ENCODE data around the gene INTS3. TPM values are rescaled to one million over a fixed set of nuclear protein-coding genes. Genes with fewer than 3 reads are reported as not detected.
A peak's percentile ranks its signal among the peaks of the same experiment; 100 is the strongest.

The INTS3 gene
- total RNA-seq, 1 donor from 2014 or later, result 45.1 TPM

- Mint-ChIP-seq H3K4me3 (peak overlapping the region; percentile 82), H3K9me3 (no peaks in the 10 kb centered on the region), H3K27ac (no peak overlapping the region), H3K36me3 (peaks cover 14% of the 10 kb centered on the region), H3K4me1 (peaks cover 12% of the 10 kb centered on the region), H3K27me3 (ENCODE audit: insufficient read depth, low read depth) (peaks cover 23% of the 10 kb centered on the region)
- no peaks in the 10 kb centered on the region for H3K9me3 ChIP-seq (ENCODE audit: low read depth)
- H3F3A ChIP-seq (ENCODE audit: low read depth), result peaks cover 24% of the 10 kb centered on the region
- no peaks in the 10 kb centered on the region for H3K79me2 ChIP-seq (ENCODE audit: low read depth)
- H3K27ac ChIP-seq, result no peak overlapping the region
- H4K20me1 ChIP-seq (ENCODE audit: low read depth), result peaks cover 7% of the 10 kb centered on the region
- peaks cover 6% of the 10 kb centered on the region for H3K27me3 ChIP-seq
- H3K36me3 ChIP-seq, result no peaks in the 10 kb centered on the region
- peak overlapping the region; percentile 78 for H2AFZ ChIP-seq (replicated peaks)
- H3K4me3 ChIP-seq, result peak overlapping the region; percentile 83
- no peak for DNase-seq (ENCODE audit: low spot score)
- peaks cover 10% of the 10 kb centered on the region for H3K4me1 ChIP-seq
- H3K9ac ChIP-seq, result no peak overlapping the region
- TF ChIP-seq CTCF (IDR thresholded peaks at IDR 0.05), result no peak
- no peak for TF ChIP-seq EZH2phosphoT487 (IDR thresholded peaks at IDR 0.05)
- no peak for TF ChIP-seq EZH2 (IDR thresholded peaks at IDR 0.05)
- H3K4me2 ChIP-seq, result peak overlapping the region; percentile 96
Measured at GRCh38 chr1:153776352-153776751, 48.5 kb downstream of the INTS3 start.

GRCh38 chr1:153776845-153777370 is 49.1 kb downstream of the INTS3 start:
- peak overlapping the region; percentile 78 for H3K27ac Mint-ChIP-seq

GRCh38 chr1:153777648-153778047 is 49.8 kb downstream of the INTS3 start:
- no peak overlapping the region for H3K27ac Mint-ChIP-seq
- Histone ChIP-seq H3F3A (ENCODE audit: low read depth) (peaks cover 31% of the 10 kb centered on the region), H3K4me2 (no peak overlapping the region), H3K9me3 (ENCODE audit: low read depth) (no peaks in the 10 kb centered on the region), H3K27me3 (peaks cover 6% of the 10 kb centered on the region), H3K4me1 (peaks cover 10% of the 10 kb centered on the region), H3K79me2 (ENCODE audit: low read depth) (no peaks in the 10 kb centered on the region), H3K36me3 (no peaks in the 10 kb centered on the region), H2AFZ (replicated peaks) (no peak overlapping the region), H4K20me1 (ENCODE audit: low read depth) (peaks cover under 1% of the 10 kb centered on the region), H3K4me3 (no peak overlapping the region), H3K9ac (no peak overlapping the region), H3K27ac (no peak overlapping the region)
- H3K27me3 Mint-ChIP-seq (ENCODE audit: insufficient read depth, low read depth), result peaks cover 26% of the 10 kb centered on the region
- H3K9me3 Mint-ChIP-seq, result no peaks in the 10 kb centered on the region
- H3K36me3 Mint-ChIP-seq, result peaks cover 14% of the 10 kb centered on the region
- H3K4me1 Mint-ChIP-seq, result peaks cover 12% of the 10 kb centered on the region
- DNase-seq (ENCODE audit: low spot score), result no peak
- H3K4me3 Mint-ChIP-seq, result no peak overlapping the region
- TF ChIP-seq EZH2 (IDR thresholded peaks at IDR 0.05) (no peak), CTCF (IDR thresholded peaks at IDR 0.05) (no peak), EZH2phosphoT487 (IDR thresholded peaks at IDR 0.05) (no peak)

More at GRCh38 chr1:153776845-153777370, 49.1 kb downstream of the INTS3 start:
- DNase-seq (ENCODE audit: low spot score), result no peak
- Histone ChIP-seq H4K20me1 (ENCODE audit: low read depth) (peaks cover 7% of the 10 kb centered on the region), H3K4me3 (no peak overlapping the region), H3K27ac (no peak overlapping the region), H3K9ac (no peak overlapping the region), H3K4me2 (peak overlapping the region; percentile 96), H3K4me1 (peaks cover 10% of the 10 kb centered on the region), H3K9me3 (ENCODE audit: low read depth) (no peaks in the 10 kb centered on the region), H3K27me3 (peaks cover 6% of the 10 kb centered on the region), H3K36me3 (no peaks in the 10 kb centered on the region), H3K79me2 (ENCODE audit: low read depth) (no peaks in the 10 kb centered on the region), H2AFZ (replicated peaks) (no peak overlapping the region), H3F3A (ENCODE audit: low read depth) (peaks cover 25% of the 10 kb centered on the region)
- no peaks in the 10 kb centered on the region for H3K9me3 Mint-ChIP-seq
- peaks cover 12% of the 10 kb centered on the region for H3K4me1 Mint-ChIP-seq
- H3K36me3 Mint-ChIP-seq, result peaks cover 14% of the 10 kb centered on the region
- H3K27me3 Mint-ChIP-seq (ENCODE audit: insufficient read depth, low read depth), result peaks cover 24% of the 10 kb centered on the region
- peak overlapping the region; percentile 82 for H3K4me3 Mint-ChIP-seq
- TF ChIP-seq CTCF (IDR thresholded peaks at IDR 0.05) (no peak), EZH2phosphoT487 (IDR thresholded peaks at IDR 0.05) (no peak), EZH2 (IDR thresholded peaks at IDR 0.05) (no peak)

All from neural progenitor cell (in vitro differentiated cells).